Pons (tissue), 1 donor: ENCODE results near the gene MPPED1.

ENCODE experiments used
- DNase-seq: peaks from one replicate; pipeline ENCODE4 v3.0.0-alpha.2; 2016; ENCODE audit warnings: low spot score

Gene MPPED1

GRCh38 chr22:43498856-43499253 is 87.0 kb downstream of the MPPED1 start:
- DNase-seq: no peak

GRCh38 chr22:43500792-43501785 is 89.3 kb downstream of the MPPED1 start:
- DNase-seq: no peak

- no peak for DNase-seq
Observed at GRCh38 chr22:43501878-43502277, 90.1 kb downstream of the MPPED1 start.

- no peak for DNase-seq
Observed at GRCh38 chr22:43502306-43502874, 90.6 kb downstream of the MPPED1 start.

GRCh38 chr22:43504068-43504467 is 92.3 kb downstream of the MPPED1 start:
- DNase-seq: no peak

GRCh38 chr22:43504666-43505261 is 93.0 kb downstream of the MPPED1 start:
- DNase-seq: no peak

GRCh38 chr22:43505423-43505822 is 93.6 kb downstream of the MPPED1 start:
- no peak for DNase-seq

- DNase-seq: no peak
Observed at GRCh38 chr22:43505896-43506295, 94.1 kb downstream of the MPPED1 start.

GRCh38 chr22:43506487-43506886 is 94.7 kb downstream of the MPPED1 start:
- no peak for DNase-seq

GRCh38 chr22:43507235-43507634 is 95.4 kb downstream of the MPPED1 start:
- DNase-seq: no peak

- no peak for DNase-seq
Observed at GRCh38 chr22:43508489-43508888, 96.7 kb downstream of the MPPED1 start.

- no peak for DNase-seq
Observed at GRCh38 chr22:43509337-43509736, 97.5 kb downstream of the MPPED1 start.

GRCh38 chr22:43510281-43511070 is 98.7 kb downstream of the MPPED1 start:
- no peak for DNase-seq

GRCh38 chr22:43511276-43511910 is 99.6 kb downstream of the MPPED1 start:
- no peak for DNase-seq

- DNase-seq: no peak
Observed at GRCh38 chr22:43512279-43512678, 100.5 kb downstream of the MPPED1 start.

- DNase-seq: no peak
Observed at GRCh38 chr22:43514476-43515157, 102.8 kb downstream of the MPPED1 start.

GRCh38 chr22:43515411-43515810 is 103.6 kb downstream of the MPPED1 start:
- DNase-seq: no peak

- DNase-seq: no peak
Observed at GRCh38 chr22:43515902-43516301, 104.1 kb downstream of the MPPED1 start.

GRCh38 chr22:43516386-43516785 is 104.6 kb downstream of the MPPED1 start:
- DNase-seq: no peak

GRCh38 chr22:43516996-43517635 is 105.3 kb downstream of the MPPED1 start:
- DNase-seq: no peak

- DNase-seq: no peak
Observed at GRCh38 chr22:43520632-43521039, 108.8 kb downstream of the MPPED1 start.
